Measurements from ENCODE around the gene ATOH1.

GRCh38 chr4:93843772-93844171 lies 15.2 kb downstream of the ATOH1 start:
- TF ChIP-seq CTCF (IDR thresholded peaks at IDR 0.05) (no peak), POLR2AphosphoS5 (IDR thresholded peaks at IDR 0.05) (no peak), EP300 (IDR thresholded peaks at IDR 0.05) (no peak), POLR2A (IDR thresholded peaks at IDR 0.05) (no peak)
